ENCODE measurements around the gene AQR. TPM values are rescaled to one million over a fixed set of nuclear protein-coding genes. Genes with fewer than 3 reads are reported as not detected.

The AQR gene
- polyA plus RNA-seq, 1 of the 3 experiments (the other 2 are of a cell fraction): 11.6 TPM

- Histone ChIP-seq H3K79me2 (ENCODE audit: insufficient read depth) (peaks cover 3% of the 10 kb centered on the region; the same call in 1 of the 2 replicates), H3K27me3 (ENCODE audit: insufficient read depth) (no peaks in the 10 kb centered on the region), H3K4me2 (no peak overlapping the region), H4K20me1 (ENCODE audit: insufficient read depth) (no peaks in the 10 kb centered on the region), H3K4me3 (ENCODE audit: low read depth in 2 of 2, low read length in 1 of 2) (no peak overlapping the region), H3K9me2 (no peaks in the 10 kb centered on the region), H3K9me3 (peaks cover 18% of the 10 kb centered on the region), H3F3A (replicated peaks; ENCODE audit: insufficient read depth) (peaks cover 11% of the 10 kb centered on the region), H2AFZ (ENCODE audit: low read depth) (no peak overlapping the region), H3K27ac (ENCODE audit: low read depth in 2 of 2, low read length in 1 of 2) (no peak overlapping the region), H3K4me1 (ENCODE audit: control insufficient read depth in 1 of 2, insufficient read depth in 2 of 2, low read depth in 1 of 2, low read length in 1 of 2) (no peaks in the 10 kb centered on the region; a peak in 1 of 4 replicates), H3K9ac (no peak overlapping the region), H3K36me3 (replicated peaks in 1 of 2; ENCODE audit: control insufficient read depth in 1 of 2, insufficient read depth in 2 of 2, low read length in 1 of 2) (peaks cover 72 to 85% of the 10 kb centered on the region in 2 experiments)
- no peak for DNase-seq
- TF ChIP-seq MXI1 (IDR thresholded peaks at IDR 0.05; ENCODE audit: low read depth, low read length) (no peak), CTCF (IDR thresholded peaks at IDR 0.05) (no peak), NFIC (IDR thresholded peaks at IDR 0.05; ENCODE audit: borderline replicate concordance) (no peak), NRF1 (IDR thresholded peaks at IDR 0.05; ENCODE audit: low read depth, low read length) (no peak), CHD2 (IDR thresholded peaks at IDR 0.05; ENCODE audit: low read length, partially characterized antibody) (no peak), FOXJ3 (CRISPR knock-in tag; IDR thresholded peaks at IDR 0.05) (no peak), SIN3A (IDR thresholded peaks at IDR 0.05; ENCODE audit: borderline replicate concordance, low read depth, low read length) (no peak)
- CTCF ChIA-PET: no interaction called here
- 72% methylated on average over 2 of the region's 2 CpGs for WGBS (ENCODE audit: low lambda C conversion rate)
- POLR2A ChIA-PET: no interaction called here
Measured at GRCh38 chr15:34890424-34890823, 79.1 kb downstream of the AQR start.

GRCh38 chr15:34889476-34889875 is 80.1 kb downstream of the AQR start:
- Histone ChIP-seq H3F3A (replicated peaks; ENCODE audit: insufficient read depth) (peaks cover 11% of the 10 kb centered on the region), H2AFZ (ENCODE audit: low read depth) (no peak overlapping the region), H4K20me1 (ENCODE audit: insufficient read depth) (no peaks in the 10 kb centered on the region), H3K4me2 (no peak overlapping the region), H3K27ac (ENCODE audit: low read depth in 2 of 2, low read length in 1 of 2) (no peak overlapping the region), H3K4me3 (ENCODE audit: low read depth in 2 of 2, low read length in 1 of 2) (no peak overlapping the region), H3K36me3 (replicated peaks in 1 of 2; ENCODE audit: control insufficient read depth in 1 of 2, insufficient read depth in 2 of 2, low read length in 1 of 2) (peaks cover 78 to 88% of the 10 kb centered on the region in 2 experiments), H3K4me1 (ENCODE audit: control insufficient read depth in 1 of 2, insufficient read depth in 2 of 2, low read depth in 1 of 2, low read length in 1 of 2) (no peaks in the 10 kb centered on the region; a peak in 1 of 4 replicates), H3K9ac (no peak overlapping the region), H3K9me3 (peaks cover 18% of the 10 kb centered on the region), H3K27me3 (ENCODE audit: insufficient read depth) (no peaks in the 10 kb centered on the region), H3K79me2 (ENCODE audit: insufficient read depth) (peaks cover 3% of the 10 kb centered on the region; the same call in 1 of the 2 replicates), H3K9me2 (no peaks in the 10 kb centered on the region)
- no peak for TF ChIP-seq EP300 (IDR thresholded peaks at IDR 0.05; ENCODE audit: borderline replicate concordance in 1 of 2, low read depth in 1 of 2, low read length in 1 of 2)
- TF ChIP-seq RFX5 (IDR thresholded peaks at IDR 0.05; ENCODE audit: low read length): no peak
- no peak for TF ChIP-seq EZH2phosphoT487 (IDR thresholded peaks at IDR 0.05; ENCODE audit: borderline replicate concordance, low read depth)
- no peak for TF ChIP-seq MXI1 (IDR thresholded peaks at IDR 0.05; ENCODE audit: low read depth, low read length)
- no peak; the same call in 1 of the 2 replicates for TF ChIP-seq JUND (IDR thresholded peaks at IDR 0.05)
- no peak for TF ChIP-seq ZBTB33 (IDR thresholded peaks at IDR 0.05; ENCODE audit: borderline replicate concordance, low read depth)
- no peak for TF ChIP-seq POLR2AphosphoS5 (IDR thresholded peaks at IDR 0.05; ENCODE audit: low read depth, low read length)
- TF ChIP-seq RXRA (IDR thresholded peaks at IDR 0.05; ENCODE audit: borderline replicate concordance, low read depth): no peak
- TF ChIP-seq TCF12 (IDR thresholded peaks at IDR 0.05): no peak
- no peak for TF ChIP-seq RCOR1 (IDR thresholded peaks at IDR 0.05; ENCODE audit: low read length)
- CTCF ChIA-PET: interaction anchor here (1.0 kb wide), 1 partner anchor 9 kb away, joined by 3 read pairs; no protein-coding TSS in a partner anchor
- DNase-seq: no peak
- 84% methylated on average over 7 of the region's 7 CpGs for WGBS (ENCODE audit: low lambda C conversion rate)
- POLR2A ChIA-PET: no interaction called here
